ENCODE measurements around the gene FRK. TPM values are rescaled to one million over a fixed set of nuclear protein-coding genes. Genes with fewer than 3 reads are reported as not detected.
"Not testable (repeated sequence)": the region's sequence is repeated elsewhere in the genome, so short reads cannot be mapped to it uniquely, and the experiment has no call there.

The FRK gene
- total and polyA plus RNA-seq, 2 experiments from 2014 or later: 2.7 to 16.9 TPM

GRCh38 chr6:116047173-116047933, 13.3 kb downstream of the FRK start:
- H2AFZ ChIP-seq: no peak overlapping the region
- no peak overlapping the region for H3K4me2 ChIP-seq
- no peak for TF ChIP-seq EZH2phosphoT487 (IDR thresholded peaks at IDR 0.05; ENCODE audit: low read depth, severe bottlenecking, unreplicated experiment)
- TF ChIP-seq, protein P1, sequence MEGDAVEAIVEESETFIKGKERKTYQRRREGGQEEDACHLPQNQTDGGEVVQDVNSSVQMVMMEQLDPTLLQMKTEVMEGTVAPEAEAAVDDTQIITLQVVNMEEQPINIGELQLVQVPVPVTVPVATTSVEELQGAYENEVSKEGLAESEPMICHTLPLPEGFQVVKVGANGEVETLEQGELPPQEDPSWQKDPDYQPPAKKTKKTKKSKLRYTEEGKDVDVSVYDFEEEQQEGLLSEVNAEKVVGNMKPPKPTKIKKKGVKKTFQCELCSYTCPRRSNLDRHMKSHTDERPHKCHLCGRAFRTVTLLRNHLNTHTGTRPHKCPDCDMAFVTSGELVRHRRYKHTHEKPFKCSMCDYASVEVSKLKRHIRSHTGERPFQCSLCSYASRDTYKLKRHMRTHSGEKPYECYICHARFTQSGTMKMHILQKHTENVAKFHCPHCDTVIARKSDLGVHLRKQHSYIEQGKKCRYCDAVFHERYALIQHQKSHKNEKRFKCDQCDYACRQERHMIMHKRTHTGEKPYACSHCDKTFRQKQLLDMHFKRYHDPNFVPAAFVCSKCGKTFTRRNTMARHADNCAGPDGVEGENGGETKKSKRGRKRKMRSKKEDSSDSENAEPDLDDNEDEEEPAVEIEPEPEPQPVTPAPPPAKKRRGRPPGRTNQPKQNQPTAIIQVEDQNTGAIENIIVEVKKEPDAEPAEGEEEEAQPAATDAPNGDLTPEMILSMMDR (IDR thresholded peaks at IDR 0.05; ENCODE audit: poor library complexity): no peak
- no peak for TF ChIP-seq EZH2 (IDR thresholded peaks at IDR 0.05; ENCODE audit: borderline replicate concordance)
- H3K79me2 ChIP-seq: peaks cover 69% of the 10 kb centered on the region
- no peak overlapping the region for H3K4me3 ChIP-seq
- peak; percentile 43 for DNase-seq (ENCODE audit: low spot score)
- no peaks in the 10 kb centered on the region for H3K36me3 ChIP-seq (replicated peaks; ENCODE audit: insufficient read depth, low read depth)
- H3K27ac ChIP-seq: peak overlapping the region; percentile 54
- no peaks in the 10 kb centered on the region for H3K4me1 ChIP-seq (ENCODE audit: insufficient read depth)
- no peaks in the 10 kb centered on the region for H3K9me3 ChIP-seq (ENCODE audit: low read depth)
- no peaks in the 10 kb centered on the region for H4K20me1 ChIP-seq (ENCODE audit: insufficient read depth, poor library complexity, severe bottlenecking)
- WGBS (ENCODE audit: low lambda C conversion rate, missing lambda C conversion rate): 91% methylated on average over 3 of the region's 3 CpGs
- no peaks in the 10 kb centered on the region for H3K27me3 ChIP-seq
- H3K9me2 ChIP-seq (replicated peaks; ENCODE audit: insufficient read depth): no peaks in the 10 kb centered on the region

DNA sequence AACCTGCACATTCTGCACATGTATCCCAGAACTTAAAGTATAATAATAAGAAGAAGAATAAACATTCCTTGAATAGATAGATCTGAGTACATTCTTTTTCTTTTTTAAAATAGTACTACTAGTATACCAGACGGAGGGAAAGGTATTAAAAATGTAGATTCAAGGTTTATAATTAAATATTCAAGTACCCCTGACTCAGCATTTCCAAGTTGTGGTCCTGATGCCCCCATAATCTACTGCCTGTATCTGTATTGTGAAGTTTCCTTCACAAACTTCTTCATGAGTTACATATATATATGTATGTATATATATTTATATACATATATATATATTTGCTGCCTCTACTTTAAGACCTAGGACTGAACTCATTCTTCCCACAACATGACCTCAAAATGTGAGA, 14.0 kb downstream of the FRK start:
- H3K4me2 ChIP-seq: no peak overlapping the region
- no peaks in the 10 kb centered on the region for H3K27me3 ChIP-seq
- no peaks in the 10 kb centered on the region for H3K9me2 ChIP-seq (replicated peaks; ENCODE audit: insufficient read depth)
- H4K20me1 ChIP-seq (ENCODE audit: insufficient read depth, poor library complexity, severe bottlenecking): no peaks in the 10 kb centered on the region
- WGBS (ENCODE audit: low lambda C conversion rate, missing lambda C conversion rate): 0% methylated on average over 1 of the region's 1 CpG
- H2AFZ ChIP-seq: no peak overlapping the region
- no peak for DNase-seq (ENCODE audit: low spot score)
- no peaks in the 10 kb centered on the region for H3K9me3 ChIP-seq (ENCODE audit: low read depth)
- H3K4me1 ChIP-seq (ENCODE audit: insufficient read depth): no peaks in the 10 kb centered on the region
- H3K4me3 ChIP-seq: no peak overlapping the region
- peaks cover 68% of the 10 kb centered on the region for H3K79me2 ChIP-seq
- no peaks in the 10 kb centered on the region for H3K36me3 ChIP-seq (replicated peaks; ENCODE audit: insufficient read depth, low read depth)
- H3K27ac ChIP-seq: no peak overlapping the region
- TF ChIP-seq, protein P1 (IDR thresholded peaks at IDR 0.05; ENCODE audit: poor library complexity): no peak
- TF ChIP-seq EZH2phosphoT487 (IDR thresholded peaks at IDR 0.05; ENCODE audit: low read depth, severe bottlenecking, unreplicated experiment) (no peak), EZH2 (IDR thresholded peaks at IDR 0.05; ENCODE audit: borderline replicate concordance) (no peak)

GRCh38 chr6:116046272-116046671, 14.4 kb downstream of the FRK start:
- not testable (repeated sequence) for H3K27ac ChIP-seq, H3K4me2 ChIP-seq

GRCh38 chr6:116041934-116042333, 18.8 kb downstream of the FRK start:
- no peak overlapping the region for H3K4me3 ChIP-seq
- H3K9me2 ChIP-seq (replicated peaks; ENCODE audit: insufficient read depth): no peaks in the 10 kb centered on the region
- DNase-seq (ENCODE audit: low spot score): no peak
- no peaks in the 10 kb centered on the region for H3K27me3 ChIP-seq
- H2AFZ ChIP-seq: no peak overlapping the region
- H3K4me2 ChIP-seq: no peak overlapping the region
- H4K20me1 ChIP-seq (ENCODE audit: insufficient read depth, poor library complexity, severe bottlenecking): no peaks in the 10 kb centered on the region
- H3K9me3 ChIP-seq (ENCODE audit: low read depth): no peaks in the 10 kb centered on the region
- H3K27ac ChIP-seq: no peak overlapping the region
- TF ChIP-seq, protein P1 (IDR thresholded peaks at IDR 0.05; ENCODE audit: poor library complexity): no peak
- TF ChIP-seq EZH2 (IDR thresholded peaks at IDR 0.05; ENCODE audit: borderline replicate concordance): no peak
- no peak for TF ChIP-seq EZH2phosphoT487 (IDR thresholded peaks at IDR 0.05; ENCODE audit: low read depth, severe bottlenecking, unreplicated experiment)
- 79% methylated on average over 5 of the region's 5 CpGs for WGBS (ENCODE audit: low lambda C conversion rate, missing lambda C conversion rate)
- no peaks in the 10 kb centered on the region for H3K36me3 ChIP-seq (replicated peaks; ENCODE audit: insufficient read depth, low read depth)
- H3K79me2 ChIP-seq: peaks cover 68% of the 10 kb centered on the region
- H3K4me1 ChIP-seq (ENCODE audit: insufficient read depth): peaks cover 4% of the 10 kb centered on the region

More at GRCh38 chr6:116046272-116046671, 14.4 kb downstream of the FRK start:
- peaks cover 64% of the 10 kb centered on the region for H3K79me2 ChIP-seq
- H3K9me2 ChIP-seq (replicated peaks; ENCODE audit: insufficient read depth); H2AFZ ChIP-seq; DNase-seq (ENCODE audit: low spot score); H3K4me1 ChIP-seq (ENCODE audit: insufficient read depth); H3K9me3 ChIP-seq (ENCODE audit: low read depth); H3K27me3 ChIP-seq; H4K20me1 ChIP-seq (ENCODE audit: insufficient read depth, poor library complexity, severe bottlenecking); H3K36me3 ChIP-seq (replicated peaks; ENCODE audit: insufficient read depth, low read depth); H3K4me3 ChIP-seq: not testable (repeated sequence)
